Tibial nerve (tissue), 4 donors: Measurements from ENCODE around the gene AAMDC.

Experiments
- EP300 ChIP-seq, 2 donors: sonication (generic); formaldehyde crosslinking; IDR thresholded peaks; one replicate each; pipeline ENCODE4 v1.6.1; 2017; ENCODE audit warnings: antibody characterized with exemption in 2 of 2, mild to moderate bottlenecking in 1 of 2
- POLR2A ChIP-seq, 2 donors: fragments of 450-650 bp; IDR thresholded peaks; one replicate each; pipeline ENCODE4 v1.6.1; 2017; ENCODE audit warnings: antibody characterized with exemption in 2 of 2, mild to moderate bottlenecking in 2 of 2, moderate library complexity in 2 of 2
- TF ChIP-seq, protein P1 (sequence below), 5 experiments: fragments of 200-600 bp in 3 of 5; fragments of 450-650 bp in 2 of 5; sonication (generic) in 3 of 5; IDR thresholded peaks; one replicate each; pipeline ENCODE4 v1.5.1; 2016 to 2019; ENCODE audit warnings: antibody characterized with exemption in 5 of 5, mild to moderate bottlenecking in 3 of 5, moderate library complexity in 2 of 5

DNA sequence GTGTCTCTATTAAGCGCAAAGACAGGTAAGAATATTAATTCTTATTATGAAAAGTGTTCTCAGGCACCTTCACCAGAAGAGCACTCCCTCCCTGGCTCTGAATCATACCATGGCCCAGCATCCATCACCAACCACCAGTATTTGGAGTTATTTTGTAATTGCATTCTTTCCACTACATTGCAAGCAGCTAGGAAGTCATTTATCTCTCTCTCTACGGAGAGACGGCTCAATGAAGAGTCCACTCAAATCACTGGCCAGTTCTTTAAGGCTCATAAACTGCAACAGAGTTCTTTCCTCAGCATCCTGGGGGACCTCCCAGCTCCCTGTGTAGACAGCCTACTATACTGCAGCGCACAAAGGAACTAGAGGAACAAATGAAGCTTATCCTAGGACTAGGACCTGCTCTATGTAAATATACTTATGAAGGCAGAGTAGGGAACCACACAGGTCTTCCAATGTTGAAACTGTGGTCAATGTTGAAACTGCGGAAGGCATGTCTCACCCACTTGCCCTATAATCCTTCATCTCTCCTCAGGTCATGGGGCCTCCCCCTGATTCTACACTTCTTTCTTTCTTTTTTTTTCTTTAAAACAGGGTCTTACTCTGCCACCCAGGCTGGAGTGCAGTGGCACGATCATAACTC lies 63.4 kb downstream of the AAMDC start:
- no peak for TF ChIP-seq POLR2A (IDR thresholded peaks at IDR 0.05)
- TF ChIP-seq, protein P1, sequence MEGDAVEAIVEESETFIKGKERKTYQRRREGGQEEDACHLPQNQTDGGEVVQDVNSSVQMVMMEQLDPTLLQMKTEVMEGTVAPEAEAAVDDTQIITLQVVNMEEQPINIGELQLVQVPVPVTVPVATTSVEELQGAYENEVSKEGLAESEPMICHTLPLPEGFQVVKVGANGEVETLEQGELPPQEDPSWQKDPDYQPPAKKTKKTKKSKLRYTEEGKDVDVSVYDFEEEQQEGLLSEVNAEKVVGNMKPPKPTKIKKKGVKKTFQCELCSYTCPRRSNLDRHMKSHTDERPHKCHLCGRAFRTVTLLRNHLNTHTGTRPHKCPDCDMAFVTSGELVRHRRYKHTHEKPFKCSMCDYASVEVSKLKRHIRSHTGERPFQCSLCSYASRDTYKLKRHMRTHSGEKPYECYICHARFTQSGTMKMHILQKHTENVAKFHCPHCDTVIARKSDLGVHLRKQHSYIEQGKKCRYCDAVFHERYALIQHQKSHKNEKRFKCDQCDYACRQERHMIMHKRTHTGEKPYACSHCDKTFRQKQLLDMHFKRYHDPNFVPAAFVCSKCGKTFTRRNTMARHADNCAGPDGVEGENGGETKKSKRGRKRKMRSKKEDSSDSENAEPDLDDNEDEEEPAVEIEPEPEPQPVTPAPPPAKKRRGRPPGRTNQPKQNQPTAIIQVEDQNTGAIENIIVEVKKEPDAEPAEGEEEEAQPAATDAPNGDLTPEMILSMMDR (IDR thresholded peaks at IDR 0.05) = no peak
- TF ChIP-seq EP300 (IDR thresholded peaks at IDR 0.05) = no peak
